HepG2 (cell line): ENCODE results near the gene DDN. TPM values are rescaled to one million over a fixed set of nuclear protein-coding genes. Genes with fewer than 3 reads are reported as not detected.

Experiments
- BHLHE40 ChIP-seq: IDR thresholded peaks from 2 replicates; pipeline ENCODE4 v1.6.1; 2011; ENCODE audit warnings: low read length, improper control_type of control experiment
- DMAP1 ChIP-seq: IDR thresholded peaks from 2 replicates; pipeline ENCODE4 v1.6.1; 2016
- DMTF1 ChIP-seq: sonication (generic); formaldehyde crosslinking; IDR thresholded peaks from 2 replicates; pipeline ENCODE4 v1.4.0; 2020; ENCODE audit warnings: mild to moderate bottlenecking, missing genetic modification reagents
- ELK4 ChIP-seq: sonication (generic); formaldehyde crosslinking; IDR thresholded peaks from 2 replicates; pipeline ENCODE4 v1.9.0; 2021; ENCODE audit warnings: missing genetic modification reagents, borderline replicate concordance
- HNF1A ChIP-seq, 2 experiments: sonication (generic) in 1 of 2; formaldehyde crosslinking in 1 of 2; IDR thresholded peaks; 2 replicates each; pipeline versions ENCODE4 v1.4.0 to v1.6.1; 2016 to 2020; ENCODE audit warnings: borderline replicate concordance in 1 of 2, low read depth in 1 of 2, mild to moderate bottlenecking in 1 of 2, missing genetic modification reagents in 1 of 2
- NFE2 ChIP-seq: sonication (generic); formaldehyde crosslinking; IDR thresholded peaks from 2 replicates; pipeline ENCODE4 v1.4.0; 2020; ENCODE audit warnings: missing genetic modification reagents
- NFRKB ChIP-seq: fragments of 450-650 bp; IDR thresholded peaks from 2 replicates; pipeline ENCODE4 v1.6.1; 2017
- PLRG1 ChIP-seq: fragments of 450-650 bp; conservative IDR thresholded peaks from 2 replicates; pipeline ENCODE4 v1.6.1; 2016
- RXRB ChIP-seq: IDR thresholded peaks from 2 replicates; pipeline ENCODE4 v1.6.1; 2016; ENCODE audit warnings: borderline replicate concordance, missing genetic modification reagents, missing compliant biosample characterization
- SP5 ChIP-seq: IDR thresholded peaks from 2 replicates; pipeline ENCODE4 v1.6.1; 2016; ENCODE audit warnings: low read depth, borderline replicate concordance
- TFDP2 ChIP-seq: sonication (generic); formaldehyde crosslinking; IDR thresholded peaks from 2 replicates; pipeline ENCODE4 v1.4.0; 2020; ENCODE audit warnings: missing genetic modification reagents
- THRA ChIP-seq: sonication (generic); formaldehyde crosslinking; IDR thresholded peaks from 2 replicates; pipeline ENCODE4 v1.4.0; 2020; ENCODE audit warnings: missing genetic modification reagents, borderline replicate concordance
- TRIM24 ChIP-seq: sonication (generic); formaldehyde crosslinking; IDR thresholded peaks from 2 replicates; pipeline ENCODE4 v1.8.0; 2022; ENCODE audit warnings: mild to moderate bottlenecking, missing genetic modification reagents
- ZNF17 ChIP-seq: sonication (generic); formaldehyde crosslinking; IDR thresholded peaks from 2 replicates; pipeline ENCODE4 v1.5.0; 2020; ENCODE audit warnings: mild to moderate bottlenecking, missing genetic modification reagents
- ZNF629 ChIP-seq: sonication (generic); formaldehyde crosslinking; conservative IDR thresholded peaks from 2 replicates; pipeline ENCODE4 v1.5.0; 2020; ENCODE audit warnings: missing genetic modification reagents
- ZNF639 ChIP-seq: conservative IDR thresholded peaks from 2 replicates; pipeline ENCODE4 v1.6.1; 2018; ENCODE audit warnings: missing genetic modification reagents
- ZNF674 ChIP-seq: sonication (generic); formaldehyde crosslinking; IDR thresholded peaks from 2 replicates; pipeline ENCODE4 v1.5.0; 2020; ENCODE audit warnings: low read depth, mild to moderate bottlenecking, missing genetic modification reagents
- ZNF777 ChIP-seq: sonication (generic); formaldehyde crosslinking; IDR thresholded peaks from 2 replicates; pipeline ENCODE4 v1.4.0; 2020; ENCODE audit warnings: missing genetic modification reagents
- polyA plus RNA-seq, 8 experiments: library from polyadenylated mRNA; depleted of rRNA in 3 of 8; stranded (reverse) in 7 of 8; unstranded in 1 of 8; fragments of >200 nt; fragmentation: Illumina TruSeq in 4 of 8; extraction: Trizol in 4 of 8; gene quantifications; 2 replicates each; pipeline versions ENCODE4 v1.2.1 to v1.2.3, GENCODE V29; 2011 to 2016; ENCODE audit warnings: low read depth in 4 of 8, missing spikeins in 1 of 8, mixed read lengths in 1 of 8; ENCODE audit not compliant: insufficient read depth in 1 of 8
- total RNA-seq, 5 experiments: library from RNA; depleted of rRNA; stranded (reverse); fragments of >200 nt; fragmentation: Illumina TruSeq; extraction: Trizol; gene quantifications; 2 replicates each; pipeline ENCODE4 v1.2.3, GENCODE V29; 2016; ENCODE audit warnings: low read depth in 1 of 5

DDN gene
- total and polyA plus RNA-seq, 2 of the 13 experiments (the other 11 are each of a cell fraction or from before 2014, with no cell fraction given), result 0.24 to 0.53 TPM

- TF ChIP-seq TRIM24 (CRISPR knock-in tag) (no peak), ZNF674 (CRISPR knock-in tag) (no peak), ELK4 (CRISPR knock-in tag) (no peak), PLRG1 (no peak), BHLHE40 (no peak), ZNF17 (CRISPR knock-in tag) (no peak), NFE2 (no peak), TFDP2 (peak; percentile 48; the same call in 1 of the 2 replicates), DMTF1 (no peak), ZNF629 (no peak), DMAP1 (no peak), RXRB (CRISPR knock-in tag) (no peak), NFRKB (no peak), ZNF777 (CRISPR knock-in tag) (peak; percentile 94), SP5 (CRISPR knock-in tag) (no peak), HNF1A (IDR thresholded peaks at IDR 0.05; ENCODE audit: low read depth) (no peak), HNF1A (CRISPR knock-in tag; IDR thresholded peaks at IDR 0.05; ENCODE audit: borderline replicate concordance) (no peak), ZNF639 (CRISPR knock-in tag) (no peak), THRA (no peak)
Observed at GRCh38 chr12:48969833-48970701, 29.1 kb downstream of the DDN start (continued).
